Right cardiac atrium (tissue), 5 donors: Measurements from ENCODE around the gene HYAL1. TPM values are rescaled to one million over a fixed set of nuclear protein-coding genes. Genes with fewer than 3 reads are reported as not detected.
A peak's percentile ranks its signal among the peaks of the same experiment; 100 is the strongest.
"Not testable (repeated sequence)": the region's sequence is repeated elsewhere in the genome, so short reads cannot be mapped to it uniquely, and the experiment has no call there.

Experiments
- ATAC-seq, 2 donors: fragments of 200-7000 bp; cut with Tn5 transposase; one replicate each; pipeline versions ENCODE4 v1.8.0 to v1.9.1; 2020; ENCODE audit warnings: moderate library complexity in 2 of 2, mild to moderate bottlenecking in 1 of 2
- DNase-seq, 3 donors: peaks; one replicate each; pipeline ENCODE4 v3.0.0-alpha.2; 2020
- H3K27ac ChIP-seq: one replicate; pipeline ENCODE4 v1.5.1; 2013; ENCODE audit warnings: mild to moderate bottlenecking, low read length, control low read depth, moderate library complexity
- H3K27me3 ChIP-seq: one replicate; pipeline ENCODE4 v1.6.1; 2013; ENCODE audit not compliant: control insufficient read depth, insufficient read depth
- H3K4me1 ChIP-seq: one replicate; pipeline ENCODE4 v1.6.1; 2013; ENCODE audit warnings: low read length; ENCODE audit not compliant: control insufficient read depth, insufficient read depth
- H3K4me3 ChIP-seq: one replicate; pipeline ENCODE4 v1.5.1; 2013; ENCODE audit warnings: low read length, control low read depth
- H3K9me3 ChIP-seq: one replicate; pipeline ENCODE4 v1.6.1; 2013; ENCODE audit warnings: low read length; ENCODE audit not compliant: control insufficient read depth
- WGBS: extraction: QIAGEN DNeasy Blood & Tissue Kit; methylation state at CpG from one replicate; pipeline ENCODE4 v1.1.7; 2013; 5-methylcytosine and 5-hydroxymethylcytosine counted together
- intact Hi-C, 4 donors: fragments of 100-400 bp; cut with DNase I; formaldehyde crosslinking; loops; one replicate each; pipeline versions ENCODE4 v1.11.0 to v1.14.0; 2022 to 2023
- polyA plus RNA-seq: library from polyadenylated mRNA; stranded (reverse); fragments of 200-250 nt; gene quantifications from one replicate; pipeline ENCODE4 v1.2.3, GENCODE V29; 2013
- total RNA-seq, 4 donors: library from RNA; stranded (reverse); fragmentation: NEBNext Ultra II Directional; extraction: Animal tissue kit (Norgen Biotek cat#: 25700); gene quantifications; one replicate each; pipeline ENCODE4 v1.2.1, GENCODE V29; 2021
- donor health status: healthy with polysubstance abuse.
- donor health status: DM: no; HTN: yes; CAD: no.
- donor health status: DM: no; HTN: no; CAD: no.
- donor health status: DM: no; HTN: yes; CAD: no; lungs with severe emphysema.
- donor health status: DM: yes; HTN: yes; CAD: no.

Gene HYAL1
- total and polyA plus RNA-seq, 5 donors, result 17.8 to 33.7 (median 25.4) TPM

GRCh38 chr3:50318163-50318562, 14.8 kb upstream of the HYAL1 start:
- 87% methylated on average over 11 of the region's 11 CpGs for WGBS
- intact Hi-C loops, result no loop called here
- DNase-seq (peak in 1 of 3 donors; percentile 51), ATAC-seq (no peak)
- H3K27me3 ChIP-seq, result no peaks in the 10 kb centered on the region
- H3K4me1 ChIP-seq, result peaks cover 4% of the 10 kb centered on the region
- H3K4me3 ChIP-seq, result no peak overlapping the region
- no peak overlapping the region for H3K27ac ChIP-seq
- no peaks in the 10 kb centered on the region for H3K9me3 ChIP-seq

- Histone ChIP-seq H3K9me3 (no peaks in the 10 kb centered on the region), H3K4me3 (no peak overlapping the region), H3K27ac (peak overlapping the region; percentile 9), H3K27me3 (no peaks in the 10 kb centered on the region), H3K4me1 (peaks cover 4% of the 10 kb centered on the region)
- intact Hi-C loops, result no loop called here
- peak in 2 of 3 donors; percentile 70 to 75 for DNase-seq
- no peak for ATAC-seq
- 49% methylated on average over 6 of the region's 6 CpGs for WGBS
Observed at GRCh38 chr3:50317300-50317699, 13.9 kb upstream of the HYAL1 start.

- H3K4me3 ChIP-seq, result no peak overlapping the region
- H3K9me3 ChIP-seq, result no peaks in the 10 kb centered on the region
- intact Hi-C loops, result no loop called here
- no peak overlapping the region for H3K27ac ChIP-seq
- WGBS, result 67% methylated on average over 9 of the region's 9 CpGs
- ATAC-seq (peak in 1 of 2 donors; percentile 3), DNase-seq (peak in 1 of 3 donors; percentile 62)
- H3K4me1 ChIP-seq, result peaks cover 4% of the 10 kb centered on the region
- no peaks in the 10 kb centered on the region for H3K27me3 ChIP-seq
Observed at GRCh38 chr3:50316657-50317242, 13.4 kb upstream of the HYAL1 start.

GRCh38 chr3:50314816-50315215, 11.4 kb upstream of the HYAL1 start:
- DNase-seq (peak in 1 of 3 donors; percentile 33), ATAC-seq (peak in 1 of 2 donors; percentile 38)
- no peaks in the 10 kb centered on the region for H3K4me1 ChIP-seq
- no peak overlapping the region for H3K27ac ChIP-seq
- WGBS, result 98% methylated on average over 4 of the region's 4 CpGs
- intact Hi-C loops, result no loop called here
- H3K27me3 ChIP-seq, result no peaks in the 10 kb centered on the region
- no peak overlapping the region for H3K4me3 ChIP-seq
- H3K9me3 ChIP-seq, result no peaks in the 10 kb centered on the region

- peak in 1 of 3 donors; percentile 28 for DNase-seq
- Histone ChIP-seq H3K4me3 (no peak overlapping the region), H3K27me3 (no peaks in the 10 kb centered on the region), H3K9me3 (no peaks in the 10 kb centered on the region), H3K27ac (no peak overlapping the region), H3K4me1 (no peaks in the 10 kb centered on the region)
- intact Hi-C loops, result no loop called here
- WGBS, result 81% methylated on average over 3 of the region's 3 CpGs
- peak in 1 of 2 donors; percentile 7 for ATAC-seq
Observed at GRCh38 chr3:50314342-50314741, 11.0 kb upstream of the HYAL1 start.

- WGBS, result 93% methylated on average over 32 of the region's 32 CpGs
- H3K27me3 ChIP-seq, H3K4me3 ChIP-seq, DNase-seq, H3K4me1 ChIP-seq, H3K9me3 ChIP-seq, ATAC-seq, intact Hi-C loops, H3K27ac ChIP-seq: not testable (repeated sequence)
Observed at GRCh38 chr3:50312041-50312440, 8.7 kb upstream of the HYAL1 start.

- Histone ChIP-seq H3K27ac (no peak overlapping the region), H3K9me3 (no peaks in the 10 kb centered on the region), H3K4me3 (no peak overlapping the region), H3K4me1 (peaks cover 5% of the 10 kb centered on the region), H3K27me3 (no peaks in the 10 kb centered on the region)
- intact Hi-C loops, result no loop called here
- no peak for DNase-seq
- no peak for ATAC-seq
Observed at GRCh38 chr3:50304601-50305000, 1.2 kb upstream of the HYAL1 start.

- H3K4me1 ChIP-seq, result peaks cover 10% of the 10 kb centered on the region
- peak overlapping the region; percentile 80 for H3K27ac ChIP-seq
- ATAC-seq, result no peak
- intact Hi-C loops, result no loop called here
- no peaks in the 10 kb centered on the region for H3K9me3 ChIP-seq
- 76% methylated on average over 32 of the region's 32 CpGs for WGBS
- peak in 2 of 3 donors; percentile 66 to 67 for DNase-seq
- H3K4me3 ChIP-seq, result peak overlapping the region; percentile 24
- H3K27me3 ChIP-seq, result no peaks in the 10 kb centered on the region
Observed at GRCh38 chr3:50302095-50303012, 1.0 kb downstream of the HYAL1 start.

GRCh38 chr3:50300681-50301254, 2.6 kb downstream of the HYAL1 start:
- H3K9me3 ChIP-seq, result no peaks in the 10 kb centered on the region
- intact Hi-C loops, result no loop called here
- no peaks in the 10 kb centered on the region for H3K27me3 ChIP-seq
- H3K27ac ChIP-seq, result peak overlapping the region; percentile 91
- H3K4me3 ChIP-seq, result no peak overlapping the region
- DNase-seq (no peak), ATAC-seq (no peak)
- H3K4me1 ChIP-seq, result peaks cover 10% of the 10 kb centered on the region
- 82% methylated on average over 6 of the region's 6 CpGs for WGBS

GRCh38 chr3:50299929-50300680, 3.3 kb downstream of the HYAL1 start:
- DNase-seq, result peak in 2 of 3 donors; percentile 70 to 74
- no peaks in the 10 kb centered on the region for H3K9me3 ChIP-seq
- H3K4me1 ChIP-seq, result peaks cover 10% of the 10 kb centered on the region
- no peak for ATAC-seq
- WGBS, result 44% methylated on average over 12 of the region's 12 CpGs
- intact Hi-C loops, result no loop called here
- H3K27ac ChIP-seq, result peak overlapping the region; percentile 91
- peak overlapping the region; percentile 30 for H3K4me3 ChIP-seq
- no peaks in the 10 kb centered on the region for H3K27me3 ChIP-seq

- 0% methylated on average over 12 of the region's 12 CpGs for WGBS
- peaks cover 10% of the 10 kb centered on the region for H3K4me1 ChIP-seq
- no peak for DNase-seq
- peak overlapping the region; percentile 30 for H3K4me3 ChIP-seq
- H3K27me3 ChIP-seq, result no peaks in the 10 kb centered on the region
- intact Hi-C loops, result no loop called here
- ATAC-seq, result no peak
- peak overlapping the region; percentile 91 for H3K27ac ChIP-seq
- H3K9me3 ChIP-seq, result no peaks in the 10 kb centered on the region
Observed at GRCh38 chr3:50299638-50299928, 3.8 kb downstream of the HYAL1 start.
